DOHH2 (cell line): ENCODE measurements around the gene SEC22C.

Source experiments
- CTCF ChIP-seq: fragments of 200-600 bp; sonication (generic); IDR thresholded peaks from one replicate; pipeline ENCODE4 v1.5.1; 2014; ENCODE audit warnings: antibody characterized with exemption, mild to moderate bottlenecking, low read depth, low read length; ENCODE audit not compliant: poor library complexity, severe bottlenecking
- EZH2phosphoT487 ChIP-seq: fragments of 200-600 bp; sonication (generic); IDR thresholded peaks from 2 replicates; pipeline ENCODE4 v1.6.1; 2017; ENCODE audit warnings: borderline replicate concordance, mild to moderate bottlenecking, antibody characterized with exemption, low read length, moderate library complexity, mixed read lengths

GRCh38 chr3:42515391-42515916 is 66.3 kb downstream of the SEC22C start:
- no peak for TF ChIP-seq CTCF
- TF ChIP-seq EZH2phosphoT487, result no peak
